ENCODE results near the gene KRTAP23-1.

DNA sequence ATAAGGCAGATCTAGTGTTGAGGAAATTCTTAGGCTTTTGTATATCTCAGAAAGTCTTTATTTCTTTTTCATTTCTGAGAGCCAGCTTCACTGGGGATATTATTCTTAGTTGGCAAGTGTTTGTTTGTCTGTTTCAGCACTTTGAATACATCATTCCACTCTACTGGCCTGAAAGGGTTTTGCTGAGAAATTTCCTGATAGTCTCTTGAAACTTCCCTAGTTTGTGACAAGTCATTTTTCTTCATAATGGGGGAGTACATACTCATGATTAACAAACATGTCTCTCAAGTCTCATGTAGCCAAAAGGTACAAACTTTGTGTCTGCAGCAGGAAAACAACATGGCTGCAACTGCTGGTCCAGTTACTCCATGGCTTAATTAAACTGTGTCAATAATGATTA is 22.0 kb downstream of the KRTAP23-1 start:
- TF ChIP-seq, protein P1, sequence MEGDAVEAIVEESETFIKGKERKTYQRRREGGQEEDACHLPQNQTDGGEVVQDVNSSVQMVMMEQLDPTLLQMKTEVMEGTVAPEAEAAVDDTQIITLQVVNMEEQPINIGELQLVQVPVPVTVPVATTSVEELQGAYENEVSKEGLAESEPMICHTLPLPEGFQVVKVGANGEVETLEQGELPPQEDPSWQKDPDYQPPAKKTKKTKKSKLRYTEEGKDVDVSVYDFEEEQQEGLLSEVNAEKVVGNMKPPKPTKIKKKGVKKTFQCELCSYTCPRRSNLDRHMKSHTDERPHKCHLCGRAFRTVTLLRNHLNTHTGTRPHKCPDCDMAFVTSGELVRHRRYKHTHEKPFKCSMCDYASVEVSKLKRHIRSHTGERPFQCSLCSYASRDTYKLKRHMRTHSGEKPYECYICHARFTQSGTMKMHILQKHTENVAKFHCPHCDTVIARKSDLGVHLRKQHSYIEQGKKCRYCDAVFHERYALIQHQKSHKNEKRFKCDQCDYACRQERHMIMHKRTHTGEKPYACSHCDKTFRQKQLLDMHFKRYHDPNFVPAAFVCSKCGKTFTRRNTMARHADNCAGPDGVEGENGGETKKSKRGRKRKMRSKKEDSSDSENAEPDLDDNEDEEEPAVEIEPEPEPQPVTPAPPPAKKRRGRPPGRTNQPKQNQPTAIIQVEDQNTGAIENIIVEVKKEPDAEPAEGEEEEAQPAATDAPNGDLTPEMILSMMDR (optimal IDR thresholded peaks at IDR 0.05 in 1 of 3, IDR thresholded peaks at IDR 0.05 in 1 of 3, conservative IDR thresholded peaks at IDR 0.05 in 1 of 3; ENCODE audit: extremely low read depth in 1 of 3, insufficient read depth in 2 of 3, low read length in 3 of 3): no peak
- TF ChIP-seq EZH2 (IDR thresholded peaks at IDR 0.05; ENCODE audit: low read length): no peak
